H9 (cell line): Measurements from ENCODE around the gene LINC01488. TPM values are rescaled to one million over a fixed set of nuclear protein-coding genes. Genes with fewer than 3 reads are reported as not detected.

ENCODE experiments used
- DNase-seq: peaks from one replicate; pipeline ENCODE4 v3.0.0-alpha.2; 2017
- H2AFZ ChIP-seq: one replicate; pipeline ENCODE4 v1.6.1; 2013; ENCODE audit warnings: mild to moderate bottlenecking, low read length, control low read depth, moderate library complexity
- H2AK5ac ChIP-seq: 2 replicates; pipeline ENCODE4 v1.6.1; 2013; ENCODE audit warnings: low read length, control low read depth, mixed read lengths; ENCODE audit not compliant: insufficient read length
- H2BK120ac ChIP-seq: one replicate; pipeline ENCODE4 v1.6.1; 2013; ENCODE audit warnings: low read depth, mild to moderate bottlenecking, low read length, control low read depth, inconsistent platforms; ENCODE audit not compliant: poor library complexity, severe bottlenecking
- H2BK12ac ChIP-seq: 2 replicates; pipeline ENCODE4 v1.6.1; 2013; ENCODE audit warnings: low read length, control low read depth, mixed read lengths, low read depth; ENCODE audit not compliant: insufficient read length
- H2BK15ac ChIP-seq: 2 replicates; pipeline ENCODE4 v1.6.1; 2013; ENCODE audit warnings: low read depth, low read length, control low read depth
- H2BK20ac ChIP-seq: one replicate; pipeline ENCODE4 v1.6.1; 2013; ENCODE audit warnings: low read depth, mild to moderate bottlenecking, low read length, control low read depth, inconsistent platforms; ENCODE audit not compliant: poor library complexity, severe bottlenecking
- H2BK5ac ChIP-seq: 2 replicates; pipeline ENCODE4 v1.6.1; 2013; ENCODE audit warnings: low read length, control low read depth, mixed read lengths; ENCODE audit not compliant: insufficient read length
- H3K14ac ChIP-seq: 2 replicates; pipeline ENCODE4 v1.6.1; 2013; ENCODE audit warnings: low read length, control low read depth; ENCODE audit not compliant: insufficient read depth
- H3K18ac ChIP-seq: 2 replicates; pipeline ENCODE4 v1.6.1; 2013; ENCODE audit warnings: low read depth, mild to moderate bottlenecking, mixed read lengths, low read length, control low read depth; ENCODE audit not compliant: insufficient read length
- H3K23ac ChIP-seq: 2 replicates; pipeline ENCODE4 v1.6.1; 2013; ENCODE audit warnings: low read length, control low read depth, mixed read lengths, low read depth; ENCODE audit not compliant: insufficient read length
- H3K23me2 ChIP-seq: 2 replicates; pipeline ENCODE4 v1.6.1; 2013; ENCODE audit warnings: low read depth, mild to moderate bottlenecking, mixed read lengths, low read length, control low read depth; ENCODE audit not compliant: insufficient read length, poor library complexity, severe bottlenecking
- H3K27ac ChIP-seq: 2 replicates; pipeline ENCODE4 v1.5.1; 2013; ENCODE audit warnings: low read length, control low read depth, mixed read lengths, low read depth; ENCODE audit not compliant: insufficient read length
- H3K27me3 ChIP-seq: 2 replicates; pipeline ENCODE4 v1.6.1; 2013; ENCODE audit warnings: low read length, control low read depth, inconsistent platforms; ENCODE audit not compliant: insufficient read depth
- H3K4ac ChIP-seq: 2 replicates; pipeline ENCODE4 v1.6.1; 2013; ENCODE audit warnings: low read depth, mild to moderate bottlenecking, control low read depth, inconsistent platforms, low read length, moderate library complexity
- H3K4me1 ChIP-seq: 2 replicates; pipeline ENCODE4 v1.6.1; 2013; ENCODE audit warnings: low read length, control low read depth, inconsistent platforms; ENCODE audit not compliant: insufficient read depth
- H3K4me2 ChIP-seq: 2 replicates; pipeline ENCODE4 v1.6.1; 2013; ENCODE audit warnings: low read length, control low read depth, mixed read lengths; ENCODE audit not compliant: insufficient read length, insufficient read depth
- H3K56ac ChIP-seq: 2 replicates; pipeline ENCODE4 v1.6.1; 2013; ENCODE audit warnings: low read depth, mild to moderate bottlenecking, mixed read lengths, low read length, control low read depth; ENCODE audit not compliant: insufficient read length
- H3K79me1 ChIP-seq: 2 replicates; pipeline ENCODE4 v1.6.1; 2013; ENCODE audit warnings: low read depth, mild to moderate bottlenecking, moderate library complexity, low read length, control low read depth, inconsistent platforms; ENCODE audit not compliant: insufficient read depth, poor library complexity, severe bottlenecking
- H3K79me2 ChIP-seq: 2 replicates; pipeline ENCODE4 v1.6.1; 2013; ENCODE audit warnings: low read length, control low read depth, inconsistent platforms; ENCODE audit not compliant: insufficient read depth
- H3K9ac ChIP-seq: 2 replicates; pipeline ENCODE4 v1.6.1; 2013; ENCODE audit warnings: low read length, control low read depth, mixed read lengths; ENCODE audit not compliant: insufficient read length; ENCODE audit errors: extremely low read depth
- H3K9me3 ChIP-seq: one replicate; pipeline ENCODE4 v1.6.1; 2013; ENCODE audit warnings: low read depth, low read length, inconsistent platforms; ENCODE audit not compliant: control insufficient read depth
- H3T11ph ChIP-seq: one replicate; pipeline ENCODE4 v1.6.1; 2013; ENCODE audit warnings: mild to moderate bottlenecking, low read length, control low read depth, inconsistent platforms
- H4K20me1 ChIP-seq: one replicate; pipeline ENCODE4 v1.6.1; 2013; ENCODE audit not compliant: control insufficient read depth, insufficient read length, insufficient read depth
- H4K5ac ChIP-seq: 2 replicates; pipeline ENCODE4 v1.6.1; 2013; ENCODE audit warnings: low read depth, mild to moderate bottlenecking, mixed read lengths, low read length, control low read depth; ENCODE audit not compliant: insufficient read length
- H4K8ac ChIP-seq: replicated peaks from 2 replicates; pipeline ENCODE4 v1.6.1; 2013; ENCODE audit warnings: low read length, control low read depth, mixed read lengths, low read depth; ENCODE audit not compliant: insufficient read length
- H4K91ac ChIP-seq: 2 replicates; pipeline ENCODE4 v1.6.1; 2013; ENCODE audit warnings: low read depth, mild to moderate bottlenecking, moderate library complexity, mixed read lengths, low read length, control low read depth; ENCODE audit not compliant: insufficient read length
- H3K27ac Mint-ChIP-seq, 3 experiments: 2 replicates in 2 of 3; 3 replicates in 1 of 3; pipeline ENCODE4 v1.8.0; 2020 to 2021; ENCODE audit warnings: mixed read lengths in 3 of 3, mild to moderate bottlenecking in 1 of 3, moderate library complexity in 1 of 3
- H3K27me3 Mint-ChIP-seq: 2 replicates; pipeline ENCODE4 v1.8.0; 2021; ENCODE audit warnings: low read depth, mild to moderate bottlenecking, moderate library complexity, mixed read lengths
- H3K36me3 Mint-ChIP-seq, 3 experiments: 2 replicates in 2 of 3; 3 replicates in 1 of 3; pipeline ENCODE4 v1.8.0; 2020 to 2021; ENCODE audit warnings: low read depth in 3 of 3, mixed read lengths in 3 of 3; ENCODE audit not compliant: insufficient read depth in 1 of 3
- H3K4me1 Mint-ChIP-seq, 2 experiments: 2 replicates each; pipeline ENCODE4 v1.8.0; 2020; ENCODE audit warnings: mixed read lengths in 2 of 2
- H3K4me3 Mint-ChIP-seq, 2 experiments: 2 replicates in 1 of 2; 3 replicates in 1 of 2; pipeline ENCODE4 v1.8.0; 2020 to 2021; ENCODE audit warnings: mild to moderate bottlenecking in 2 of 2, mixed read lengths in 2 of 2, moderate library complexity in 1 of 2
- H3K9me3 Mint-ChIP-seq, 2 experiments: 2 replicates in 1 of 2; 3 replicates in 1 of 2; pipeline ENCODE4 v1.8.0; 2020; ENCODE audit warnings: mild to moderate bottlenecking in 2 of 2, mixed read lengths in 2 of 2, moderate library complexity in 1 of 2
- total RNA-seq: library from RNA; stranded (reverse); gene quantifications from 2 replicates; pipeline ENCODE4 v1.2.1, GENCODE V29; 2021
- TF ChIP-seq, protein P1 (sequence below): fragments of 200-600 bp; sonication (generic); conservative IDR thresholded peaks from 3 replicates; pipeline ENCODE4 v1.8.0; 2021; ENCODE audit warnings: antibody characterized with exemption, mild to moderate bottlenecking

The LINC01488 gene
- total RNA-seq, 1 experiment from 2014 or later, result not detected

DNA sequence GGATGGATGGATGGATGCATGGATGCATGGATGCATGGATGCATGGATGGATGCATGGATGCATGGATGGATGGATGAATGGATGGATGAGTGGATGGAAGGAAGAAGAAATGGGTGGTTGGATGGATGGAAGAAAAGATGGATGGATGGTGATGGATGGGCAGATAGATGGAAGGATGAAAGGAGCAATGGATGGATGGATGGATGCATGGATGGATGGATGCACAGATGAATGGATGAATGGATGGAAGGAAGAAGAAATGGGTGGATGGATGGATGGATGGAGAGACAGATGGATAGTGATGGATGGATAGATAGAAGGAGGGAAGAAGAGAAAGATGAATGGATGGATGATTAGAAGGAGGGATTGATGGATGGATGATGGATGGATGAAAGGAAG, 30.2 kb upstream of the LINC01488 start:
- no peak overlapping the region for H3K27ac Mint-ChIP-seq
- H2AFZ ChIP-seq, result no peak overlapping the region

More for the DNA sequence above, 30.2 kb upstream of the LINC01488 start:
- no peak overlapping the region for H2BK12ac ChIP-seq
- no peaks in the 10 kb centered on the region for H3K79me1 ChIP-seq
- H3K9me3 ChIP-seq, result no peaks in the 10 kb centered on the region
- no peak overlapping the region for H2BK120ac ChIP-seq
- no peak overlapping the region for H4K8ac ChIP-seq
- Mint-ChIP-seq H3K4me1 (peaks cover 9 to 18% of the 10 kb centered on the region in 2 experiments), H3K36me3 (peaks cover 0 to 4% (median 0%) of the 10 kb centered on the region in 3 experiments; a peak in 3 of 7 replicates), H3K27me3 (peaks cover 15% of the 10 kb centered on the region), H3K9me3 (peaks cover 0 to 4% of the 10 kb centered on the region in 2 experiments; a peak in 2 of 5 replicates), H3K4me3 (no peak overlapping the region; a peak in 1 of 5 replicates)
- H2AK5ac ChIP-seq, result no peak overlapping the region
- no peak overlapping the region for H3K18ac ChIP-seq
- no peak for DNase-seq
- TF ChIP-seq, protein P1, sequence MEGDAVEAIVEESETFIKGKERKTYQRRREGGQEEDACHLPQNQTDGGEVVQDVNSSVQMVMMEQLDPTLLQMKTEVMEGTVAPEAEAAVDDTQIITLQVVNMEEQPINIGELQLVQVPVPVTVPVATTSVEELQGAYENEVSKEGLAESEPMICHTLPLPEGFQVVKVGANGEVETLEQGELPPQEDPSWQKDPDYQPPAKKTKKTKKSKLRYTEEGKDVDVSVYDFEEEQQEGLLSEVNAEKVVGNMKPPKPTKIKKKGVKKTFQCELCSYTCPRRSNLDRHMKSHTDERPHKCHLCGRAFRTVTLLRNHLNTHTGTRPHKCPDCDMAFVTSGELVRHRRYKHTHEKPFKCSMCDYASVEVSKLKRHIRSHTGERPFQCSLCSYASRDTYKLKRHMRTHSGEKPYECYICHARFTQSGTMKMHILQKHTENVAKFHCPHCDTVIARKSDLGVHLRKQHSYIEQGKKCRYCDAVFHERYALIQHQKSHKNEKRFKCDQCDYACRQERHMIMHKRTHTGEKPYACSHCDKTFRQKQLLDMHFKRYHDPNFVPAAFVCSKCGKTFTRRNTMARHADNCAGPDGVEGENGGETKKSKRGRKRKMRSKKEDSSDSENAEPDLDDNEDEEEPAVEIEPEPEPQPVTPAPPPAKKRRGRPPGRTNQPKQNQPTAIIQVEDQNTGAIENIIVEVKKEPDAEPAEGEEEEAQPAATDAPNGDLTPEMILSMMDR, result no peak
- H4K5ac ChIP-seq, result no peak overlapping the region
- H3K9ac ChIP-seq, result no peak overlapping the region
- no peak overlapping the region for H3K4me2 ChIP-seq
- no peaks in the 10 kb centered on the region for H3K79me2 ChIP-seq
- no peaks in the 10 kb centered on the region for H4K20me1 ChIP-seq
- no peak overlapping the region for H3K23ac ChIP-seq
- no peak overlapping the region for H2BK15ac ChIP-seq
- no peak overlapping the region for H2BK5ac ChIP-seq
- H2BK20ac ChIP-seq, result no peak overlapping the region
- H3K23me2 ChIP-seq, result no peaks in the 10 kb centered on the region
- H3K14ac ChIP-seq, result no peak overlapping the region
- H3K27ac ChIP-seq, result no peak overlapping the region
- H4K91ac ChIP-seq, result no peak overlapping the region
- peaks cover 3% of the 10 kb centered on the region; the same call in 1 of the 2 replicates for H3K4me1 ChIP-seq
- no peak overlapping the region for H3K56ac ChIP-seq
- no peak overlapping the region for H3T11ph ChIP-seq
- H3K4ac ChIP-seq, result no peak overlapping the region
- H3K27me3 ChIP-seq, result no peaks in the 10 kb centered on the region
